A673 (cell line): ENCODE results near the gene EPHA5.

Source experiments
- CTCF ChIP-seq: fragments of 300-800, 200-600 bp; sonication (generic); conservative IDR thresholded peaks from 2 replicates; pipeline ENCODE4 v1.5.1; 2017; ENCODE audit warnings: low read depth, mild to moderate bottlenecking, antibody characterized with exemption, low read length, moderate library complexity, mixed read lengths
- EZH2 ChIP-seq: fragments of 200-600 bp; sonication (generic); IDR thresholded peaks from 2 replicates; pipeline ENCODE4 v1.6.1; 2017; ENCODE audit warnings: borderline replicate concordance, low read depth, mild to moderate bottlenecking, mixed read lengths, antibody characterized with exemption, low read length; ENCODE audit not compliant: poor library complexity, severe bottlenecking

DNA sequence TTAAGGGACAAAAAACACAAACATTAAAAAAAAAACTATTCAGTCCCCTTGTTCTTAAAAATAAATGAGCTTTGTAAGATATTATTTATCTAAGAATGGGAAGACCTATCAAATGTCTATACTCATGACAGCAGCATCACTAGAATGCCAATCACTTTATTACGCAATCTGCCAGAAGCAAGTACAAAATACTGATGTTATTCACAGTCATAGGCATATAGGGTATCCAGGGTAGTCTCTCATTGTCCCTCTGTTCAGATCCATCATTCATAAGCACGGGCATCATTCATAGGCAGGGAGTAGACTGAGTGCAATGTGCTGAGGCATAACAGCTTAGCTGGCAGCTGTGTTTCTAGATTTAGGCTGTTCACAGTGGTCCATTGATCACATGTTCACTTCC lies 109.1 kb downstream of the EPHA5 start:
- TF ChIP-seq CTCF (no peak), EZH2 (no peak)
